GF-D8 (cell line): ENCODE results near the gene LHFPL6.

ENCODE experiments used
- DNase-seq: peaks from one replicate; lab custom pipeline; 2025; lab: John Stamatoyannopoulos, UW

Gene LHFPL6

GRCh38 chr13:39379667-39380655, 223.0 kb downstream of the LHFPL6 start:
- DNase-seq = no peak

DNA sequence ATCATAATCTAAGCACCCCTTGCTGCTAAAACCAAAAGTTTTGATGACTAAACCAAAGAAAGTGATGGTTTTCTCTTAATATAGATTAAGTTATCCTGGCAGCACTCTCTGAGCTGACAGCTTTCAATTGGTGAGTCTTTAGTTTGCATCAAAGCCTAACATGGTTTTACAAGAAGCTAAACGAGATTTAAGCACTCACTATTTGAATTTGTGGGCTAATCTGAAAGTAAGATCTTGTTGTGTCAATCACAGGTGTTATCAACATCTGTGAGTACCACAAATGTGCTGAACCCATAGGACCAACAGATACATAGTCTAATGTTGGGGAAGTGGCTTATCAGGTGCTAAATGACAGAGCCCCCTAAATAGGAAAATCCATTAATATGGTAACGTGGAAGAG, 223.9 kb downstream of the LHFPL6 start:
- DNase-seq = no peak

GRCh38 chr13:39378306-39378705, 224.7 kb downstream of the LHFPL6 start:
- no peak for DNase-seq

DNA sequence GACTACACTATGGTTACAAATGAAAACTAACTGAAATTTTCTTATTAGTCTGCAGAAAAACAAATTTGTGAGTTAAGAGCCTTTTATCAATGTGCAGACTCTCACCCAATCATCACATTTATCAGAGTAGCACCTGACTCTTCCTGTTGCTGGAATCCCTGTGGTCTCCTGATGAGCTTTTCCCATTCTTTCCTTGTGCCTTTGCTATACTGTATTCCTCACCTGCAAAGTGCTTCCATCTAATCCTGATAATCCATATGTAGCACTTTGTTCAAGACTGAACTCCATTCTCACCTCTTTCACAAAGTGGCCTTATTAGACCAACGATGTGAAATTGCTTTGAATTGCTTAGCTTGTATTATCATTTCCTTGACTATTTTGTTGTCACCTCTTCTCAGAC, 225.3 kb downstream of the LHFPL6 start:
- no peak for DNase-seq

GRCh38 chr13:39376076-39376475, 226.9 kb downstream of the LHFPL6 start:
- no peak for DNase-seq

DNA sequence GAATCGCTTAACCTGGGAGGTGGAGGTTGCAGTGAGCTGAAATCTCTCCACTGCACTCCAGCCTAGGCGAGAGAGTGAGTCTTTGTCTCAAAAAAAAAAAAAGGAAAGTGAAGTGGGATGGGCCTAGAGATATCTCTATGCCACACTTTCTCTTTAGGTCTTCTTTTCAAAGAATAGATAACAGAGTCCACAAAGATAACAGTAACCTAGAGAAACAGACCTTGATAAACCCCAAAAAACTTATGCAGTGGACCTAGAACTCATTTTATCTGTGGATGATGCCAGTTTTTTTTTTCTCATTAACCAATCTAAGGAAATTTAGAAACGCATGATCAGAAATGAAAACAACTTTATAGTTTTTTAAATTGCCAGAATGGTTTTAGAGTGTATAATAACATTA, 227.4 kb downstream of the LHFPL6 start:
- DNase-seq = no peak

GRCh38 chr13:39374741-39375189, 228.2 kb downstream of the LHFPL6 start:
- no peak for DNase-seq

DNA sequence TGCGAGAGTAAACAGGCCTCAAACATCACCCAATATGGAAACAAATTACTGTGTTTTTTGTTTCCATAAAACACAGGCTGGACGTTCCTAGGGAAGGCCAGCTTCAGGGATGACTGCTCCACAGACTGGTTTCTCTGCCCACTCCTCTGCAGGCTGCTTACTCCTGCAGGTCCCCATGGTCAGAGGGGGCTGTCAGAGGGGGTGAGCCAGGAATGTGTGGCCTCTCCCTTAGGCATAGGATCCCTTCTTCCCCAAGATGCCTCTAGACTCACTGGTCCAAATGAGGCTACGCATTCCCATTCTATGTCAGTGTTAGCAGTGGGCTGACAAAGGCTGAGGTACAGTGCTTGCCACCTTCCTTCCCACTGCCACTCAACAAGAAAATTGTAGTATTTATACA, 229.8 kb downstream of the LHFPL6 start:
- no peak for DNase-seq

DNA sequence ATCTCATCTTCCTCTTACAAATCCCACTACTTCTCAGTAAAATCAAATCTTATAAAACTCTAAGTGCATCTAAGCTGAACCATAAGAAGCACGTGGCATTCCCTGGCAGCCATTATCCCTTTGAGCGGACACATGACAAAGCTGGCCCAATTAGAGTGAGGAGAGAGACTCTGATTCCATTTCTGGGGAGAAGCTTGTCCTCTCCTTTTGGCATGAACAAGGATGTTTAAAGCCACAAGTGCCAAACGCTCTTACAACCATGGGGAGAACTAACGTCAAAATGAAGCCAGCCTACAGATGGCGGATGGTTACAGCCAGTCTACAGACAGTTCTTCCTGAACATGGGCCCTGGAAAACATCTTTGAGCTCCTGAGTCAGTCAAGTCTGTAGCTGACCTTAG, 231.3 kb downstream of the LHFPL6 start:
- no peak for DNase-seq

DNA sequence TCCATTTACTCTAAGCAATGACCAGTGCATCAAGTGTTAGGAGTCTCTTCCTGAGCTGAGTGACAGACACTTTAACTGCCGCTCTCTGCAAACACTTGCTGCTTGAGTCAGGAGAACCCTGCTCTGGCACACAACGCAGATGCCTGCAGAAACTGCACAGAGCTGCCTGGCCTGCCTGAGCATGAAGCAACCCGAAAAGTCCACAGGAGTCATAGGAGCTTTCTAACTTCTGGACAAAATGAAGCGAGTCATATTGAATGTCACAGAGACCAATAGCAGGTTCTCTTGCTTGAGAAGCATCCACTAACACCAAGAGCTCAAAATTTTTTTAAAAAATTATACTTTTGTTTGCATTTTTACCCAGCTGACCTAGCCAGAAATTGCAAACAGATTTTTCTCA, 232.4 kb downstream of the LHFPL6 start:
- no peak for DNase-seq

GRCh38 chr13:39370048-39370447, 232.9 kb downstream of the LHFPL6 start:
- DNase-seq = no peak

- no peak for DNase-seq
These were observed 233.7 kb downstream of the LHFPL6 start for GRCh38 chr13:39369161-39369890.

GRCh38 chr13:39365879-39366278, 237.1 kb downstream of the LHFPL6 start:
- no peak for DNase-seq

DNA sequence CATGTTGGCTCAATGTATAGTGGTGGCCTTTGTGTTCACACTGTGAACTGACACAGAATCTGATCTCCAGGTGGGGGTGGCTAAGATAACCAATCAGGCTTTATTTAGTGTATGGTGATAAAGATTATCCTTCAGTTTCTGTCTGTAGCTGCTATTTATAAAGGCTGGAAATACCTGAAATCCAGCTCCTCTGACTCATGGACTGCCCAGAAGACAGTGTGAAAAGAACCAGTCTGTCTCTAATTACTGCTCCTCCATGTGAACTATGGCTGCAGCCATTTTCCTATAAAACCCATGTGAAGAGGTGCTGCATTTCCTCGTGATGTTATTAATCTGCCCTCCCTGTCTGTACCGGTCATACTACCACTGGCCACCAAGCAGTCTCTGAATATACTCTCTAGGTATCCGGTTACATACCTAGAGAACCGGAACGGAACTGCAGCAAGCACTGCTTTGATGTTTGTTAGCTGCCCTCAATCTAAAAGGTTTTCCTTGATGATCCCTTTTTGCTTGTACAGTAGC, 238.0 kb downstream of the LHFPL6 start:
- DNase-seq = no peak

GRCh38 chr13:39363382-39363772, 239.6 kb downstream of the LHFPL6 start:
- DNase-seq = no peak

DNA sequence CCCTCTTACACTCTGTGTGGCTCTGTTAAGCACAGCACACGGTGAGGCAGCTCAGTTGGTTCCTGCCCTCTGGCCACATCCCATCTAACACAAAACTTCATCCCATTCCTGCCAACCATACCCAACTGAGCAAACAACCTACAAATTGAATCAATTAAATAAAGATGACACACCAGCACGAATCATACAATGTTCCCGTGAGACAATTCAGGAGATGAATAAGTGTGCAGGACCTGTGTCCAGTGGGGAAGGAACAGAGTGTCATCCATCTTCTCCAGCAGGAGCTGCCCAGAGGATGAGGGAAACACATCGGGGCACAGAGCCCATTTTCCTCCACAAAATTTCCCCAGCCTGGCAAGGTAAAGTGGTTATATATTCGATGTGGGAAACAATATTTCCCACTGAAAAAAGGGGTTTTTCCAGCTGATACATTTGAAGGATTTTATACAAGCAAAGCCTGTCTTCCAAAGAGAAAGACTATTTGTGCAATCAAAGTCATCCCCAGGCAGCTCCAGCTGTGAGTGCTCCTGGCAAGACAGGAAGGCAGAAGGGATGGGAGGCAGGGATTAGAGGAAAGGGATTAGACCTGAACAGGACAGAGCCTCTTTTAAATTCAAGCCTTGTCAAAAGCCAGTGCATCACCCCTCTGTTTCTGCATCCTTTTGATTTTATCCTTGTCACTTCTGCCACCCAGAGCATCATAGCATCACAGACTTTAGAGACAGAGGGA, 240.2 kb downstream of the LHFPL6 start:
- DNase-seq = no peak

DNA sequence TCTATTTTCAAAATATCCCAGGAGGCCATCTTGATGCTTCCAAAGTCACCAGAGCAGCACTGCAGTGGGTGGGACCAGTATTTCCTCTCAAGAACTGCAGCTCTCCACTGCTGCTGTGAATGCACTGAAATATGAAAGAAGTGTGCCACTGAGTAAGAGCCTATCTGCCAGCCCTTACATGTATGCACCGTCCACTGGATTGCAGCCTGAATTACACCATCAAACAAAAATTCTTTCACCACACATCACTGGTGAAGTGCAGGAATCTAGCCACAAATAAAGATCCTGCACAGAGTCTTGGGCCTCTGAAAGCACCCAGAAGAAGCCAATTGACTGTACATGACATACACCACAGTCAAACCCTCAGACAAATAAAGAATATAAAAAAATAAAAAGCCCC, 249.0 kb downstream of the LHFPL6 start:
- no peak for DNase-seq

DNA sequence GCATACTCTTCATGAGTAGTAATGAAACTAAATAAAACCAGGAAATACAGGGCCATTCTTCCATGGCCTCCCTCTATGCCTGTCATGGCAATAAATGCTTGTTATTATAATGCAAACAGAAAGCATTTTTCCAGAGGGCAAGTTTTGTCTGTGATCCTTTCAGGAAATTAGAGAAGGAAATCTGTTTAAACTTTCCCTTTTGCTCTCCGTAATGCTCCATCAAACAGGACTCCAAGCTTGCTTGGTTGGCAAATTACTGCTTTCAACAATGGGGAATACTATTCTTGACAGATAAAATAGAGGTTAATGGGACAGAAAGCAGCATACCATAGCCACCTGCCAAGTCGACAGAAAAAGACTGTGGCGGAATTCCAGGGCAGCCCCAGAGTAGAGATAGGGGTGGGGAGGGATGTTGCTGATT, 252.5 kb downstream of the LHFPL6 start:
- DNase-seq = no peak

GRCh38 chr13:39349391-39349960, 253.5 kb downstream of the LHFPL6 start:
- no peak for DNase-seq

GRCh38 chr13:39347926-39348901, 254.8 kb downstream of the LHFPL6 start:
- no peak for DNase-seq

- DNase-seq = no peak
These were observed 257.0 kb downstream of the LHFPL6 start for GRCh38 chr13:39345982-39346381.
